DMS53 (cell line): ENCODE data around the gene MACROD1.

ENCODE experiments used
- DNase-seq: peaks from one replicate; lab custom pipeline; 2025; lab: John Stamatoyannopoulos, UW

MACROD1 gene

DNA sequence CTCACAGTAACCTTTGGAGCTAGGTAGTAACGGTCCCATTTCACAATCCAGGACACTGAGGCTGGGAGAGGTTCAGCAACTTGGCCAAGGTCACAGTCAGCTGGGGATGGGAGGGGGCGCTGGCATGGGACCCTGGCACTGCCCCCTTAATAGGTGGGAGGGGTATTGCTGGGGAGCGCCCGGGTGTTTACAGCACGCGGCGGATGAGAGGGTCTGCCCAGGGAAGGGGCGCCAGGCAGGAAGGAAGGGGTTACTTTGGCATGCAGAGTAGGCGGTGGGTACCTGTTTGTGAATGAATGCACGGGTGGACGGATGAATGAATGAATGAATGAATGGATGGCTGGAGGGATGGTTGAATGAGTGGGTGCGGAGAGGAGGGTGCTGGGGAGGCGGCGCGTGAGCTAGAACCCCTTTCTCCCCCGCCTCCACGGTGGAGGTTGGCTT is 130.8 kb downstream of the MACROD1 start:
- DNase-seq: no peak

DNA sequence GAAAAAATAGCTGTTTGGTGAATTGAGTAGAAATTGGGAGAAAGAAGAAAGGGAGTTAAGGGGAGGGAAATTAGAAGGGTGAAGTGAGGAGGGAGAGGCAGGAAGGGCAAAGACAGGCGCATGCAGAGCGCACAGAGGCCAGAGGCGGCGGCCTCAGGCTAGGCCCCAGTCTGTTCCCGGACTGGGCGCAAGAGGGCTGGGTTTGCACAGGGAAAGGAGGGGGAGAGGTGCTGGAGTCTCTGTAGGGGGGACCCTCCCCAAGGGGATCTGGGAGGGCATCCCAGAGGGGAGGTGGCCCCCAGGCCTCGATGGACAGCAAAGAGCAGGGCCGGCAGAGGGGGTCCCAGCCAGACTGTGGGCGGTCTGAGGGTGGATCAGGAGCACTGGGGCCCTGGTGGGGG is 131.5 kb downstream of the MACROD1 start:
- DNase-seq: no peak

DNA sequence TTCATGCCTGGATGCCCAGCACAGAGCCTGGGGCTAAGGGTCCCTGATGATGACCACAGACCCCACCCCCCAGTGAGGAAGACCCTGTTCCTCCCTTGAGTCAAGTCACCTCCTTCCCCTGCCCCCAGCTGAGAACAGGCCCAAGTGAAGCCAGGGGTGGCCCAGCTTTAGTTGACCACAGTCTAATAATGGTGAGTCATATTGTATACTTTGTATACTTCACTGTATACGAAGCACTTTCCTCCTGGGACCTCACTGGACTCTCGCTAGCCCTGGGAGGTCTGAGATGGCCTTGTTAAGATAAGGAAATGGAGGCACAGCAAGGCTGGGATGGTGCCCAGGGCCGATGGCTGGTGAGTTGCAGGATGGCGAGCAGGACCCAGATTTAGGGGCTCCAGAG is 133.9 kb downstream of the MACROD1 start:
- DNase-seq: no peak

DNA sequence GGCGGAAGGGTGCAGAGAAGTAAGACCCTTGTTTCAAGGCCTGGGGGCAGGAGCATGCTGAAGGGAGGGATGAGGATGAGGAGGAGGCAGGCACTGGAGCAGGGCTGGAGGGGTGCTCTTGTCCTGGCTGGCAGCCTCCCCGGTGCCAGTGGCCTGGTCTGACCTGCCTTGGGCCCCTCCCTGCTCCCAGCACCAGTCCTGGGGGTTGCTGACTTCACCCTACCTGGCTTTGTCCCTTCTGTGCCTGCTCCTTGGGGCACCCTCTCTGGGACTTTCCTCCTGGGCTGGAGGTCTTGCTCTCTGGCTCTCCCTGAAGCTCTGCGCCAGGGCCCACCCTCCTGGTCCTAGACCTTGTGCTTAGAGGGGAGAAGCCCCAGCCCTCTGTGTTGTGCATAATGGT is 134.9 kb downstream of the MACROD1 start:
- DNase-seq: no peak

DNA sequence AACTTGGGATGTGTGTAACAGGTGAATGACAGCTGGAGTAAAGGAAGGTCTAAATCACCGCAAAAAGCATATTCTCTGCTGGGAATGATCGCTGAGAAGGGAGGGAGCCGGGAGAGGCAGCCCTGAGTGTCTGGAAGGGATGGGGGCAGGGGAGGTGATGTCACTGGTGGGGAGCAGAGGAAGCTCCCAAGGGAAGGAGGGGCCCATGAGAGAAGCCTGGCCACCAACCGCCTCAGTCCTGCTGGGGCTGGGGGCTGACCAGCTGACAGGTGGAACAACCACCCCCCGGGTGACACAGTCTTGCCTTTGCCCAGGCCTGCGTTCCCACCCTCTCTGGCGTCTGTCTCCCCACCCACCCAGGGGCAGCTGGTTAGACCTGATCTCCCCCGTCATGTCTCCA is 136.1 kb downstream of the MACROD1 start:
- DNase-seq: no peak

DNA sequence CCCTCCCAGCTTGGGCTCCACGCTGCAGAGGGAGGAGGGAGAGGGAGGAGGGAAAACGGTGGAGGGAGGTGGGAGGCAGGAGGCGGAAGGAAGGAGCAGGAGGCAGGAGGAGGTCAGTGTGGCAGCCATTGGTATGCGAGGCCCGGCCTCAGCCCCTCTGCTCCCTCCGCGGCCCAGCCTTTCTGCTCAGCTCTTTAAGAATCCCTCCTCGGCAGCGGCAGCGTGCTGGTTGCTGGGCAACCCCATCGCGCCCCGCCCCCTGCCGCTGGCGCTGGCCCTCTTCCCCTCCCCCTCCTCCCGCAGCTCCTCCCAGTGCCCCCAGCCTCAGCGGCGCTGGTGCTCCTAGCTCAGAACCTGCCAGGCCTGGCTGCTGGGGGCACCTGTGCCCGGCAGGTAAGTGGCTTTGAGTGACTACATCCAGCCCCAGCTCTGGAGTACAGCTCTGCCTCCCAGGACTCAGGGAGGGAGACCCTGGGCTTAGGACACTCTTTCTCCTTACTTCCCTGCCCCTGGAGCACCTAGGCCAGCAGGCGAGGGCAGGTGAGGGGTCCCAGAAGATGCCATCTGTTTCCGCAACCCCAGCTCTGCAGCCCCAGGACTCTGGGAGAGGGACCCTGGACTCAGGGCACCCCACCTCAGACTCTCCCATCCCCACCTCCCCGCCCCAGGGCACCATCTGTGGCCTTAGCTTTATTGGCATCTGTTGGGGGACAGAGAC is 137.4 kb downstream of the MACROD1 start:
- DNase-seq: peak; percentile 43

DNA sequence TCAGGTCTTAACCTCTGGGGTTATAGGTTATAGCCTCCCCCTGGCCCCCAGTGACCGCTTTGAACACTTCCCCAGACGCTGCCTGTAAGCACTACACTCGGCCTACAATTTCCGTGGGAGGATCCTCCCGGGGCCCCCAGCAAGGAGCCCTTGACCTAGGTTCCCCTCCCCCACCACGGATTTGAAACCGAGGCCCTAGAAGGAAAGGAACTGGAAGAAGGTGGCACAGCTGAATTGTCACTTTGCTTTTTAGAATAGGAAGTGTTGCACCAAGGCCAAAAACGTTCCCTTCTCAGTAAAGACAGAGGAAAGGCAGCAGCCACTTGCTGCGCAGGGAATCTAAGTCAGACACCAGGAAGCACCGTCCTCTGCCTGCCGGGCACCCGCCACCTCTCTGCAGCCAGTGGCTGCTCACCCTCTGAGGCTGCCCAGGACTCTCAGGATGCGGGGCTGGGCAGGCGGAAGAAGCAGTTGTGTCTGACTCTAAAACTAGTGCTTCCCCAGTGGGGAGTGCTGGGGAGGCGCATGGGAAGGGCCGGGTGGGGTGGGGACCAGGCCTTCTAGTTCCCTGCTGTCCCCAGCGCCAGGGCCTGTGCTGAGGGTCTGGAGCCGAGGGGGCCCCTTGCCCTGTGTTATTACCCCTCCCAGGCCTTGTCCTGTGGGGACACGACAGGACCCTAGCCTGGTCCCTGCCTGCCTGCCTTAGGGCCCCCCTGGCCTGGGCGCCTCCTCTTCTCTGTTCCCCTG is 138.1 kb downstream of the MACROD1 start:
- DNase-seq: no peak

DNA sequence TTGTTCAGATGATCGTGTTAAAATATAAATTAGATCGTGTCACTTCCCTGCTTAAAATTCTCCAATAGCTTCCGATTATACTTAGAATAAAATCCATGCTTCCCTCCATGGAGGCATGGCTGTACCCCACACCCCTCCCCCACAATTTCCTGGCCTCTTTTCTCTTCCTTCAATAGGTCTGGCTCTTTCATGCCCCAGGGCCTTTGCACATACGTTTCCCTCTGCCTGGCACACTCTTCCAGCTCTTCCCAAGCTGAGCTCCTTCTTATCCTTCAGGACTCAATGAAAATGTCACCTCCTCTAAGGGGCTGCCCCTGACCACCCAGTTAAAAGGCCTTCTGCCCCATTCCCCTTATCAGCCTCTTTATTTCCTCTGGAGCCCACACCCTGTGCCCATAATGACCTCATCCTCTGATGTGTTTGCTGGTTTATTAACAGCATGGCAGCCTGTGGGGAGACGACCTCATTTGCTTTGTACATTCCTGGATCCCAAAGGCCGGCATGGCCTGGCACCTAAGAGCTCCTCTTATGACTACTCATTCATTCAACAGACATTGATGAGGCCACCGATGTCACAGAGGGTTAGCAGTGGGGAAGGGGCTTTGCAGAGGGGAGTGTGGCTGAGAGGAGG is 139.2 kb downstream of the MACROD1 start:
- DNase-seq: no peak

DNA sequence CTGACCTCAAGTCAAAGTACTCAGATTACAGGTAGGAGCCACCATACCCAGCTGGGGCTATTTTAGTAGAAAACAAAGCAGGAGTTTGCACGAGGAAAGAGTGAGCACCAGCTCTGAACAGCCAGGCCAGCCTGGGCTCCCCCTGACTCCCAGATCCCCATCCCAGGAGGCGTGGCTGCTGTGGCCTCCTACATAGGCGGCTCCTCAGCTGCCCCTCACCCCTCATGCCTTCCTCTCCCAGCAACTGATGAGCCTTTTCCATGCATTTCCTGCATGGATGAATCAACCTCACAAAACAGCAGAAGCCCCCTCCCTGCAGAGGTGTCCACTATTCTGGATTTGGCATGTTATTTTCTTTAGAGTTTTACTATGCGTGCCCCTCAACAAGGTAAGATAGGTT is 140.7 kb downstream of the MACROD1 start:
- no peak for DNase-seq

DNA sequence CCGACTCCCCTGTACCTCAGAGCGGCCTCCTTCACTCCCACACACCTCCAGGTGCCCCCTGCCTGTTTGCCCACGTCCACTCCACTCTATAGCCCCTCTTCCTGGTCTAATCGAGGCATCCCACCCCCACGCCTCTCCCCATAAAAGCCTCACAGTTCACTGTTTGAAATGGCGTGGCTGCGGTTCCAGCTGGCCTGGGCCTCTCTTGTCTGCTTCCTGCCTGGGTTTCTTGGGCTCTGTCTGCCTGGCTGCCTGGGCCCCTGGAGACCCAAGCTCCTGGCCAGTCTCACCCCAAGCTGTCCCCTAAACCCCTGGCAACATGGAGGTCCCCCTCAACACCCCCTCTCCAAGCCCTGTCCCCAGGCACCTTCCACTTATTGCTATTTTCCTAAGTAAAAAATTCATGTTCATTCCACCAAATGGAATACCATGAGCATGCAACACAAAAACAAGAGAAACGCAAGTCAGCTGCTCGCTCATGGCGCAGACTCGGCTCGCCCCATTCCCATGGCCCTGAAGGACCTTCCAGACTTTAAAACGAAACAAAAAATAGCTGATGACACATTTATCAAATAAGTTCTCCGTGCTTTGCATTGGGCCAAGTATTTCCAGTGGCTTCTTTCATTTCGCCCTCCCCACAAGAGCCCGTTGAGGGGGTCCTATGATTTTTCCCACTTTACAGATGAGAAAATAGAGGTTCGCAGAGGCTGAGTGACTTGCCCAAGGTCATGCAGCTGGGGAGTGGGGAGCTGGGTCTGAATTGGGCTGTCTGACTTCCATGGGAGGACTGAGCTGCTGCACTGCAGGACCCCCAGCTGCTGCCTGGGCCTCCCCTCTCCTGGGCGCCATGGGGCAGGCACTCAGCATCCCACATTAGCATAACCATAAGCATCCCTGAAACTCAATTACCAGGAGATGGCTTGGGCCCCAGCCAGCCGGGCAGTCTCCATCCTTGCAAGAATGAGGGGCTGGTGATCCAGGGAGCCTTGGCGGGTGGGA is 141.9 kb downstream of the MACROD1 start:
- DNase-seq: no peak

DNA sequence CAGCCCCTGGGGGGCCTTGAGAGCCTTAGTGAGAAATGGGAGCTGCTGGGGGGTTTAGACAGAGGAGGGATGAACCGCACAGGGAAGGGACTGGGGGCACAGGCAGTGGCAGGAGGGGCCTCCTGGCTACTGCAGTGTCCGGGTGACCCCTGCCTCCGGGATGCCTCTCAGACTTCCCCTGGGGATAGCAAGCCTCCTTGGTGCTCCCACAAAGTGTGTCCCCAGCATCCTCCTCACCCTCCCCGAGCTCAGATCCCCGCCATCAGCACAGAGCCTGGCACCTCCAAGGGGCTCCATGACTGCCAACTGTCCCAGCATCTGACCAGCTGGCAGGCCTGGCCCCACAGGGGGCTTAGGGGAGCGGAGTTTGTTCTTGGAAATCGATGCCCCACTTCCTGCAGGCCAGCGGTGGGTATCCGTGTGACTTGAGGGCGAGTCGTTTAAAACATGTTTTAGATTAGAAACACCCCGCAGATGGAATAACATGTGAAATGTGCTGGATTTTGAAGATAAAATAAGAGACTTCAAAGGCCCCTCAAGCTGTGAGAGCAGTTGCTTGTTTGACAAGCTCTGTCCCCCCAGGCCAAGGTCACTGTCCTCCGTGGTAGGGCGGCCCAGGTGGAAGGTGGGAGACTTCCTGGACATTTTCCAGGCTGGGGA is 143.7 kb downstream of the MACROD1 start:
- no peak for DNase-seq

DNA sequence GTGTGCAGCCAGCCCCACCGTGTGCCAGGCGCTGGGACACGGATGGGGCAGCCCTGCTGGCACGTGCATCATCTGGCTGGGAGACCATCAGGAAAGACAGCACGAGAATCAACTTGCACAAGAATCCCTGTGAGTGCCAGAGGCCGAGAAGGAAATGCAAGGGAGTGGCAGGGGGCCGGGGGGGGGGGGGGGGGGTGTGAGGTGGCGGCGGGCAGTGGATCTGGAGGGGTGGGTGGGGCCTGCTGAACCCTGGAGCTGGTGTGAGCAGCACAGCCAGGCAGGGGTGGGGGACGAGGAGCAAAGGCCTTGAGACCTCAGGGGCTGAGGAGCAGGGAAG is 144.2 kb downstream of the MACROD1 start:
- DNase-seq: no peak

DNA sequence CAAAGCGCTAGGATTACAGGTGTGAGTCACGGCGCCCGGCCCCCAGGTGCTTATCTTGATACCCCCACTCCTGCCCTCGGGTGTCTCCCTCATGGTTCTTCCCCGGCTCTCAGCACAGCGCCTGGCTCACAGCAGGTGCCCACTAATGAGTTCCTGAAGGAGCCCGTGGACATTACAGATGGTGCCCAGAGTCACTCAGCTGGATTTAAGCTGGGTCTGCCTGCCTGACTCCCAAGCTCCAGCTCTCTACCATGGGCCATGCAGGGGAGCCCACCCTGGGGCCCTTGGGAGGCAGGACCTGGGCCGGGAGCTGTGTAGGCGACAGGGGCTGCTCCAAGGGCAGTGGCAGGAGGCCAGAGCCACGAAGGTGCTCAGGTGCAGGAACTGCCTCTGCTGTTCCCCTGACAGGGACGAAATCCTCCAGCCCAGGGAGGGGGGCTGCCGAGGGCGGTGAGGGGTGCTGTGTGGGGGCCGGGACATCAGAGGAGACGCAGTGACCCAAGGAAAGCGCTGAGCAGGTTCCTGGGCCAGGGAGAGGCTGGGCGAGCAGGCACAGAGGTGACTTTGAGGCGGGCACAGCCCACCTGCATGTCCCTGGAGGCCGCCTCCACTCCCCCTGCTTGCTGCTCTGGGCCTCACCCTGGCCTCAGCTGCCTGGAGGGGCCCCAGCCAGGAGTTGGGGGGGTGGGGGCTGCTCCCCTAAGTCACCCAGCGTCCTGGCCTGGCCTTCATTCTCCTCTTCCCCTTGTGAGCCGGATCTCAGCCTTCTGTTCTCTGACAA is 144.7 kb downstream of the MACROD1 start:
- DNase-seq: no peak

DNA sequence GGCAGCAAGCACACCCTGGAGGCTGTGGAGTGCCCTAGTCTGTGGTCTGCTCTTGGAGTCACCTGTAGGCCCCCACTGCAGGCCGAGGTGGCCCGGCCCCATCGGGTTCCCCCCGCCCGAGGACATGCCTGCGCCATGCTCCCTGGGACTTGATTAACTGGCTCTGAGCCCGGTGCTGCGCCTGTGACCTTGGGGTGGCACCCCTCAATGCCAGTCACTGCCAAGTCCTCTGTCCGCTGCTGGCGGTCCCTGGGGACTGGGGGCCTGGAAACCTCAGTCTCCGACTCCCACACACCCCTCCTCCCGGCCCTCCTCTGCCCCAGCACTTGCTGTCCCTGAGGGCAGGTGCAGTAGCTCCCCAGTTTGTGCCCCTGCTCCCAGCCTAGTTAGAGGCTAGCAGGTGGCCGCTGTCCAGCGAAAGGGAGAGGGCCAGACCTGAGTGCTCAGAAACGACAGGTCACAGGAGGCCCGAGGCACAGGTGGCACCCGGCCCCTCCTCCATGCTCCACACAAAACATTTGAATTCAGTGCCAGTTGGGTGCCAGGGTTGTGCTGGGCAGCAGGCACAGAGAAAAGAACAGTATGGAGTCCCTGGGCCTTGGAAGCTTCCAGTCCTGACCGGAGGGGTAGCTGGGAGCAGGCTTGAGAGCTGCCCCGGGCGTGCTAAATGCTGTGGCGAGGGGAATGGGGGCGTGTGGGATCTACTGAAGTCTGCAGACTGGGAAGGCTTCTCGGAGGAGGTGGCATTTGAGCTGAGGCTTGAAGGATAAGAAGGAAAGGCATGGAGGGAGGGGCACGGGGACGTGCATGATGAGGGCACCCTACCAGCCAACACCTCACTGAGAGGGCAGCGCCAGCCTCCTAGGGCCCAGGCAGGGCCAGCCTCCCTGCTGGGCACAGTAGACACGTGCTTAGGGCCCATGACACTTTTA is 146.5 kb downstream of the MACROD1 start:
- DNase-seq: no peak

DNA sequence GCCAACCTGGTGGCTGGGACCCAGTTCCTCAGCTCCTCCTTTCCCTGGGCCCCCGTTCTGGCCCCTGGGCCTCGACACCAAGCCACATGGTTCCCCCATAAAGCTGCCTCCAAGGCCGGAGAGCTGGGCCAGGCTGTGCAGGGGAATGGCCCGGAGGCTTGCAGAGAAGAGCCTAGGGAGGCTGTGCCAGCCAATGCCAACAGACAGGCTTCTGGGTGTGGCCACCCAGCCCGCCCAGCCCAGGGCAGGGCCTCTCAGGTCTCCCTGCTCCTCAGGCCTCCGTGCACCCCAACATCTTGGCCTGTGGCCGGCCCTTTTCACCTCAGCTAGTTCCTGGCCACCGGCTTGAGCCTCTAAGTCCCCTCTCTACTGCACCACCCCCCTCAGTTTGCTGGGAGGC is 147.6 kb downstream of the MACROD1 start:
- DNase-seq: no peak

DNA sequence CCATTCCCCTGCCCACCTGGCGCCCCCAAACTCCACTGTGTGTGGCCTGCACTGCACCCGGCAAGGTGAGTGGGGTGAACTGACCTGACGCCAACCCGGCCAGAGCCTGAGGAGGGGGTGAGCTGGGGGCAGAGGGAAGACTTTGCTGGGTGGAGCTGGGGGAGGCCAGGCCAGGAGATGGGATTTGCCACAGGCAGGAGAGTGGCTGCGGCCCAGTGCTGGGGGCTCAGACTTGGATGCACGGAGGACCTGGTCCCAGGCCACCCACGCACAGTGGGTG is 148.0 kb downstream of the MACROD1 start:
- DNase-seq: no peak

DNA sequence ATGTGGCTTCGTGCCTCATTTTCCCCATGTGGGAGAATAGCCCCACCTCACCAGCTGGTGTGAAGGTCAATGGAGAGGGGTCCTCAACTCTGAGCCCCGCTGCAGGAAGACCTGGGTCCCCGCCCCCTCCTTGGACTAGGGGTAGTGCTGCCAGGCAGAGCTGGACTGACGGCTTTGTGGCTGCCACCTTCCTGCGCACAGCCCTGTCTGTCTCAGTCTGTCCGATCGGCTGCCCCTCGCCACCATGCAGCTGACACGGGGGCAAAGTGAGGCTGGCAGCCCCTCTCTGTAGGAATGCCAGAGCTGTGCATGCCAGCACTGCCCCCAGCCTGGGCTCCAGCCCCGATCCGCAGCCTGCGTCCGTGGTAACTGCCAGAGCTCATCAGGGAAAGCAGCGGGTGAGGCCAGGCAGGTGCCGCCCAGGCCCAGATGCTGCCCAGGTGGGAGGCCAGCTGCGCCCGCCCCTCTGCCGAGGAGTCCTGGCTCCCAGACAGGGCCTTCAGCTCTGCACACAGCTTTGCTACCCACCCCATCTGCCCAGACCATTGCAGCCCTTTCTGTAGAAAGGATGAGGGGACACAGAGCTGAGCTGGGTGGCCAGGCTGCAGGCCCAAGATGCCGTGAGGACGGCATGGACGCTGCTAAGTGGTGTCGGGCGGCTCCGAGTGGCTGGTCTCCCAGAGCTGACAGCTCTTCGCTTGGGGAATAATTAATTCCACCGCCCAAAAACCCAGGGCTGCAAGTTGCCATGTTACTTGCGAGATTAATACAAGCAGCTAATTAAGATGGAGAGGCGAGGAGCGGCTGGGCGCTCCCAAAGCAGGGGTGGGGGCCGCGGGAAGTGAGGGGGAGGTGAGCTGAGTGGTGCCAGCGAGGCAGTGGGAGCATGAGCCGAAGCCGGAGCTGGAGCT is 149.7 kb downstream of the MACROD1 start:
- DNase-seq: no peak

DNA sequence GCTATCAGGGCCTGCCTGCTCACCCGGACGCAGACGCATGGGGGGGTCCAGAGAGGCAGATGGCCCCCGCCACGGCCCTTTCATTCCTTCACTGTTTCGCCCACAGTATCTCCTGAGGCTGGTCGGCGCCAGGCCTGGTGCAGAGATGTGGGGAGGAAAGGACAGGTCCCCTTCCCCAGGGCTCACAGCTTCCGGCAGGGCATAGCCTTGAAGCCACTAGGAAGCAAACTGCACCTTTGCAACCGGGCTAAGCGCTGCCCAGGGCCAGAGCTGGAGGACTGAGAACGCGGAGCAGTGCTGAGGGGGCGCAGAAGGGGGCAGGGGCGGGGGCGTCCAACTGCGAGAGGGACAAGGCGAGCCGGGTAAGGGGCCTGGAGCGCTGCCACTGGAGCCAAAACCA is 150.4 kb downstream of the MACROD1 start:
- DNase-seq: no peak

DNA sequence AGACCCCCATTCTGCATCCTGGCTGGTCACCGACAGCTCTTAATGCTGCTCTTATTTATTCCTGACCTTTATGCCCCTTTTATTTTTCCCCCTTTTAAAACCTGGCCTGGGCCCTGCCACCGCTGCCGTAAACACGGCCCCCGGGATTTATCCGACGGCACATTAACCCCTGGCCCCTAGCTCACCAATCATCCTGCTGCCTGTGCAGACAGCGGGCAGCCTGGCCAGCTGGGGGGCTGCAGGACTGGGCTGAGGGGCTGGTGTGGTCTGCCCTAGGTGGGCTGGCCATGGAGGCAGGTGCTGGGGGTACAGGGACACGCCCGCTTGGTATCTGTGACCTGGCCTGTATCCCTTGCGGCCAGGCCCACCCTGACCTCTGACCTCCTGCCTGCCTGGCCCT is 151.6 kb downstream of the MACROD1 start:
- DNase-seq: no peak
